Neural cell (in vitro differentiated cells): Measurements from ENCODE around the gene ANXA6. TPM values are rescaled to one million over a fixed set of nuclear protein-coding genes. Genes with fewer than 3 reads are reported as not detected.

ENCODE experiments used
- H2AFZ ChIP-seq: fragments of 200-600, 300-800 bp; sonication (generic), shearing (Covaris generic); 2 replicates; pipeline ENCODE4 v1.6.0; 2014; ENCODE audit warnings: low read depth, mild to moderate bottlenecking, antibody characterized with exemption, low read length, moderate library complexity
- H3F3A ChIP-seq: fragments of 200-600 bp; shearing (Covaris generic); 2 replicates; pipeline ENCODE4 v1.6.1; 2016; ENCODE audit warnings: mild to moderate bottlenecking, moderate library complexity, mixed read lengths, antibody characterized with exemption, low read length; ENCODE audit not compliant: insufficient read depth, poor library complexity, severe bottlenecking
- H3K27ac ChIP-seq: fragments of 200-600, 300-800 bp; sonication (generic), shearing (Covaris generic); 2 replicates; pipeline ENCODE4 v1.5.1; 2014; ENCODE audit warnings: mild to moderate bottlenecking, low read length, moderate library complexity
- H3K27me3 ChIP-seq: fragments of 300-800, 200-600 bp; sonication (generic), shearing (Covaris generic); 2 replicates; pipeline ENCODE4 v1.6.0; 2014; ENCODE audit warnings: mild to moderate bottlenecking, low read depth, low read length, moderate library complexity; ENCODE audit not compliant: insufficient read depth
- H3K36me3 ChIP-seq: fragments of 300-800, 200-600 bp; sonication (generic), shearing (Covaris generic); 2 replicates; pipeline ENCODE4 v1.5.1; 2014; ENCODE audit warnings: mild to moderate bottlenecking, antibody characterized with exemption, low read length, moderate library complexity; ENCODE audit not compliant: insufficient read depth
- H3K4me2 ChIP-seq: fragments of 300-800, 200-600 bp; sonication (generic), shearing (Covaris generic); 2 replicates; pipeline ENCODE4 v1.6.0; 2014; ENCODE audit warnings: mild to moderate bottlenecking, low read length
- H3K4me3 ChIP-seq: fragments of 300-800, 200-600 bp; sonication (generic), shearing (Covaris generic); 2 replicates; pipeline ENCODE4 v1.5.1; 2014; ENCODE audit warnings: mild to moderate bottlenecking, low read length, moderate library complexity
- H3K79me2 ChIP-seq: fragments of 200-600 bp; shearing (Covaris generic); replicated peaks from 2 replicates; pipeline ENCODE4 v1.6.0; 2014; ENCODE audit warnings: mild to moderate bottlenecking, low read length, moderate library complexity; ENCODE audit not compliant: insufficient read depth
- H3K9ac ChIP-seq: fragments of 300-800, 200-600 bp; sonication (generic), shearing (Covaris generic); 2 replicates; pipeline ENCODE4 v1.6.1; 2016; ENCODE audit warnings: mild to moderate bottlenecking, low read length, mixed read lengths
- H3K9me2 ChIP-seq: fragments of 200-600 bp; shearing (Covaris generic); 2 replicates; pipeline ENCODE4 v1.6.1; 2016; ENCODE audit warnings: mild to moderate bottlenecking, low read length, mixed read lengths; ENCODE audit not compliant: insufficient read depth
- H3K9me3 ChIP-seq: fragments of 200-600, 300-800 bp; sonication (generic), shearing (Covaris generic); 2 replicates; pipeline ENCODE4 v1.6.1; 2016; ENCODE audit warnings: mild to moderate bottlenecking, mixed run types, low read length, moderate library complexity, mixed read lengths
- H4K20me1 ChIP-seq: fragments of 200-600 bp; shearing (Covaris generic); 2 replicates; pipeline ENCODE4 v1.6.1; 2016; ENCODE audit warnings: mild to moderate bottlenecking, mixed run types; ENCODE audit not compliant: insufficient read depth
- EP300 ChIP-seq: fragments of 450-650 bp; conservative IDR thresholded peaks from 2 replicates; pipeline ENCODE4 v1.6.1; 2014; ENCODE audit warnings: antibody characterized with exemption, mild to moderate bottlenecking, moderate library complexity; ENCODE audit not compliant: poor library complexity, severe bottlenecking
- EZH2 ChIP-seq: fragments of 200-600, 300-800 bp; shearing (Covaris generic), sonication (generic); IDR thresholded peaks from 2 replicates; pipeline ENCODE4 v1.6.1; 2014; ENCODE audit warnings: antibody characterized with exemption, low read length, borderline replicate concordance, mild to moderate bottlenecking; ENCODE audit not compliant: insufficient read depth, poor library complexity, severe bottlenecking
- MXI1 ChIP-seq: fragments of 450-650 bp; conservative IDR thresholded peaks from 2 replicates; pipeline ENCODE4 v1.6.1; 2014; ENCODE audit warnings: antibody characterized with exemption, mild to moderate bottlenecking; ENCODE audit not compliant: poor library complexity, severe bottlenecking
- POLR2AphosphoS5 ChIP-seq: IDR thresholded peaks from 2 replicates; pipeline ENCODE4 v1.6.1; 2012
- RAD21 ChIP-seq: fragments of 450-650 bp; conservative IDR thresholded peaks from 2 replicates; pipeline ENCODE4 v1.6.1; 2014; ENCODE audit warnings: antibody characterized with exemption, mild to moderate bottlenecking, moderate library complexity
- REST ChIP-seq: IDR thresholded peaks from 2 replicates; pipeline ENCODE4 v1.6.1; 2012; ENCODE audit warnings: borderline replicate concordance
- SMC3 ChIP-seq: fragments of 450-650 bp; conservative IDR thresholded peaks from 2 replicates; pipeline ENCODE4 v1.6.1; 2014; ENCODE audit warnings: antibody characterized with exemption, mild to moderate bottlenecking, moderate library complexity; ENCODE audit not compliant: poor library complexity
- TAF1 ChIP-seq: IDR thresholded peaks from 2 replicates; pipeline ENCODE4 v1.6.1; 2012; ENCODE audit warnings: low read depth
- polyA plus RNA-seq: library from polyadenylated mRNA; depleted of rRNA; stranded (reverse); fragments of >200 nt; gene quantifications from 2 replicates; pipeline ENCODE4 v1.2.3, GENCODE V29; 2014
- TF ChIP-seq, protein P1 (sequence below): fragments of 450-650 bp; IDR thresholded peaks from 2 replicates; pipeline ENCODE4 v1.5.1; 2014; ENCODE audit warnings: antibody characterized with exemption, mild to moderate bottlenecking, moderate library complexity; ENCODE audit not compliant: poor library complexity, severe bottlenecking

Gene ANXA6
- polyA plus RNA-seq, 1 donor from 2014 or later = 27.5 TPM

- Histone ChIP-seq H3K36me3 (no peaks in the 10 kb centered on the region), H3K27me3 (no peaks in the 10 kb centered on the region), H3K4me3 (no peak overlapping the region), H3K4me2 (no peak overlapping the region), H3K27ac (no peak overlapping the region), H3F3A (no peaks in the 10 kb centered on the region), H3K9me3 (no peaks in the 10 kb centered on the region), H2AFZ (no peak overlapping the region), H3K79me2 (no peaks in the 10 kb centered on the region), H4K20me1 (no peaks in the 10 kb centered on the region), H3K9me2 (no peaks in the 10 kb centered on the region), H3K9ac (no peak overlapping the region)
- TF ChIP-seq TAF1 = no peak
- TF ChIP-seq SMC3 = no peak
- TF ChIP-seq POLR2AphosphoS5 = no peak
- no peak for TF ChIP-seq REST
- TF ChIP-seq EZH2 = no peak
- TF ChIP-seq RAD21 = no peak
- TF ChIP-seq, protein P1, sequence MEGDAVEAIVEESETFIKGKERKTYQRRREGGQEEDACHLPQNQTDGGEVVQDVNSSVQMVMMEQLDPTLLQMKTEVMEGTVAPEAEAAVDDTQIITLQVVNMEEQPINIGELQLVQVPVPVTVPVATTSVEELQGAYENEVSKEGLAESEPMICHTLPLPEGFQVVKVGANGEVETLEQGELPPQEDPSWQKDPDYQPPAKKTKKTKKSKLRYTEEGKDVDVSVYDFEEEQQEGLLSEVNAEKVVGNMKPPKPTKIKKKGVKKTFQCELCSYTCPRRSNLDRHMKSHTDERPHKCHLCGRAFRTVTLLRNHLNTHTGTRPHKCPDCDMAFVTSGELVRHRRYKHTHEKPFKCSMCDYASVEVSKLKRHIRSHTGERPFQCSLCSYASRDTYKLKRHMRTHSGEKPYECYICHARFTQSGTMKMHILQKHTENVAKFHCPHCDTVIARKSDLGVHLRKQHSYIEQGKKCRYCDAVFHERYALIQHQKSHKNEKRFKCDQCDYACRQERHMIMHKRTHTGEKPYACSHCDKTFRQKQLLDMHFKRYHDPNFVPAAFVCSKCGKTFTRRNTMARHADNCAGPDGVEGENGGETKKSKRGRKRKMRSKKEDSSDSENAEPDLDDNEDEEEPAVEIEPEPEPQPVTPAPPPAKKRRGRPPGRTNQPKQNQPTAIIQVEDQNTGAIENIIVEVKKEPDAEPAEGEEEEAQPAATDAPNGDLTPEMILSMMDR = no peak
- no peak for TF ChIP-seq MXI1
- no peak for TF ChIP-seq EP300
Measured at GRCh38 chr5:151200913-151201595, 43.5 kb upstream of the ANXA6 start.

- no peaks in the 10 kb centered on the region for H4K20me1 ChIP-seq
- no peaks in the 10 kb centered on the region for H3K27me3 ChIP-seq
- H3F3A ChIP-seq = no peaks in the 10 kb centered on the region
- no peaks in the 10 kb centered on the region for H3K9me3 ChIP-seq
- H3K79me2 ChIP-seq = no peaks in the 10 kb centered on the region
- no peaks in the 10 kb centered on the region for H3K9me2 ChIP-seq
- no peak overlapping the region for H3K4me3 ChIP-seq
- no peak overlapping the region for H3K27ac ChIP-seq
- no peaks in the 10 kb centered on the region for H3K36me3 ChIP-seq
- no peak overlapping the region for H3K4me2 ChIP-seq
- H3K9ac ChIP-seq = no peak overlapping the region
- TF ChIP-seq TAF1 = no peak
- no peak for TF ChIP-seq EP300
- TF ChIP-seq SMC3 = no peak
- no peak for TF ChIP-seq EZH2
- no peak for TF ChIP-seq RAD21
- TF ChIP-seq MXI1 = no peak
- no peak for TF ChIP-seq POLR2AphosphoS5
- no peak for TF ChIP-seq REST
- TF ChIP-seq, protein P1 = no peak
- H2AFZ ChIP-seq = no peak overlapping the region
Measured at GRCh38 chr5:151199581-151200185, 42.1 kb upstream of the ANXA6 start.
